Adrenal gland (tissue), 12 donors: ENCODE data around the gene TNRC18. TPM values are rescaled to one million over a fixed set of nuclear protein-coding genes. Genes with fewer than 3 reads are reported as not detected.

Source experiments
- DNase-seq, 7 donors: peaks; one replicate each; pipeline ENCODE4 v3.0.0-alpha.2; 2019 to 2020
- H3K27ac ChIP-seq, 5 donors: fragments of 200-600 bp; sonication (generic) in 4 of 5; 1 replicate in 3 of 5; 2 replicates in 2 of 5; pipeline versions ENCODE4 v1.5.1 to v1.8.0; 2016 to 2020; ENCODE audit warnings: mild to moderate bottlenecking in 1 of 5
- H3K27me3 ChIP-seq: fragments of 200-600 bp; 2 replicates; pipeline ENCODE4 v1.8.0; 2021
- H3K36me3 ChIP-seq, 2 donors: fragments of 200-600 bp; replicated peaks in 1 of 2; 1 replicate in 1 of 2; 2 replicates in 1 of 2; pipeline versions ENCODE4 v1.5.1 to v1.8.0; 2018 to 2022
- H3K4me1 ChIP-seq, 2 donors: fragments of 200-600 bp; replicated peaks in 1 of 2; 1 replicate in 1 of 2; 2 replicates in 1 of 2; pipeline versions ENCODE4 v1.5.1 to v1.8.0; 2018 to 2021
- H3K4me3 ChIP-seq, 4 donors: fragments of 200-600 bp; sonication (generic) in 3 of 4; one replicate each; pipeline ENCODE4 v1.5.1; 2016 to 2018
- H3K9me3 ChIP-seq, 3 donors: fragments of 200-600 bp; sonication (generic) in 1 of 3; replicated peaks in 1 of 3; 1 replicate in 2 of 3; 2 replicates in 1 of 3; pipeline versions ENCODE4 v1.5.1 to v1.8.0; 2016 to 2021
- POLR2A ChIP-seq, 2 donors: fragments of 450-650 bp; IDR thresholded peaks; one replicate each; pipeline ENCODE4 v1.6.1; 2017; ENCODE audit warnings: antibody characterized with exemption in 2 of 2, mild to moderate bottlenecking in 2 of 2, moderate library complexity in 1 of 2
- WGBS, 4 donors: extraction: QIAGEN DNeasy Blood & Tissue Kit in 2 of 4; methylation state at CpG; one replicate each; pipeline versions ENCODE4 v1.1.5 to v1.1.7; 2013 to 2017; 5-methylcytosine and 5-hydroxymethylcytosine counted together
- intact Hi-C, 2 donors: fragments of 100-400 bp; cut with DNase I; formaldehyde crosslinking; loops; one replicate each; pipeline versions ENCODE4 v1.14.1 to v1.15.0; 2022 to 2023
- polyA plus RNA-seq, 3 donors: library from polyadenylated mRNA; stranded (reverse); fragments of 200-250 nt in 2 of 3; fragments of 350-450 nt in 1 of 3; fragmentation: Illumina TruSeq in 1 of 3; extraction: RNeasy Lipid Tissue Mini Kit (QIAGEN cat#74804) in 1 of 3; gene quantifications; one replicate each; pipeline ENCODE4 v1.2.3, GENCODE V29; 2013 to 2014
- total RNA-seq, 9 donors: library from RNA; depleted of rRNA in 4 of 9; stranded (reverse); fragments of >200 nt in 4 of 9; fragments of 120-200 nt in 1 of 9; fragmentation: NEBNext Ultra II Directional in 1 of 9; extraction: Animal tissue kit (Norgen Biotek cat#: 25700) in 1 of 9; gene quantifications; one replicate each; pipeline versions ENCODE4 v1.1.0 to v1.2.4, GENCODE V29; 2013 to 2023
- TF ChIP-seq, protein P1 (sequence below), 6 experiments: fragments of 450-650 bp in 4 of 6; fragments of 200-600 bp in 2 of 6; sonication (generic) in 1 of 6; IDR thresholded peaks; 1 replicate in 5 of 6; 2 replicates in 1 of 6; pipeline versions ENCODE4 v1.5.1 to v1.8.0; 2016 to 2021; ENCODE audit warnings: antibody characterized with exemption in 6 of 6, mild to moderate bottlenecking in 2 of 6, moderate library complexity in 1 of 6
- donor health status: healthy with polysubstance abuse.
- donor health status: Bipolar disorder and iron deficiency.
- donor health status: DM: yes; HTN: yes; CAD: no.
- donor health status: DM: no; HTN: no; CAD: no.
- donor health status: DM: no; HTN: no; CAD: no.
- donor health status: DM: yes; HTN: yes; CAD: no.

The TNRC18 gene
- total and polyA plus RNA-seq, 12 donors: 8.9 to 120 (median 55.4) TPM

DNA sequence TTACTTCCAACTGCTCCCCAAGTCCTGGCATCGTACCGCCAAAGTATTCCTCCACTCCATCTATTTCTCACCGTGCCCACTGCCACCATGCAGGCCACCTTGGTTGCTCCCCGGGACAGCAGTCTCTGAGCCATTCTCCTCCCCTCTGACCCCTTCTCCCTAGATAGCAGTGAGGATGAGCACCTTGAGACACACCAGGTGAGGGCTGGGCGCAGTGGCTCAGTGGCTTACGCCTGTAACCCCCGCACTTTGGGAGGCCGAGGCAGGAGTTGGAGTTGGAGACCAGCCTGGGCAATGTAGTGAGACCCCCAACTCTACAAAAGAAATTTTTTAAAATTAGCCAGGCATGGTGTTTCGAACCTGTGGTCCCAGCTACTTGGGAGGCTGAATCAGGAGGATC is 136.7 kb downstream of the TNRC18 start:
- H3K36me3 ChIP-seq: no peaks in the 10 kb centered on the region
- peaks cover 4 to 8% of the 10 kb centered on the region in 2 donors for H3K4me1 ChIP-seq
- TF ChIP-seq POLR2A (IDR thresholded peaks at IDR 0.05): no peak
- TF ChIP-seq, protein P1, sequence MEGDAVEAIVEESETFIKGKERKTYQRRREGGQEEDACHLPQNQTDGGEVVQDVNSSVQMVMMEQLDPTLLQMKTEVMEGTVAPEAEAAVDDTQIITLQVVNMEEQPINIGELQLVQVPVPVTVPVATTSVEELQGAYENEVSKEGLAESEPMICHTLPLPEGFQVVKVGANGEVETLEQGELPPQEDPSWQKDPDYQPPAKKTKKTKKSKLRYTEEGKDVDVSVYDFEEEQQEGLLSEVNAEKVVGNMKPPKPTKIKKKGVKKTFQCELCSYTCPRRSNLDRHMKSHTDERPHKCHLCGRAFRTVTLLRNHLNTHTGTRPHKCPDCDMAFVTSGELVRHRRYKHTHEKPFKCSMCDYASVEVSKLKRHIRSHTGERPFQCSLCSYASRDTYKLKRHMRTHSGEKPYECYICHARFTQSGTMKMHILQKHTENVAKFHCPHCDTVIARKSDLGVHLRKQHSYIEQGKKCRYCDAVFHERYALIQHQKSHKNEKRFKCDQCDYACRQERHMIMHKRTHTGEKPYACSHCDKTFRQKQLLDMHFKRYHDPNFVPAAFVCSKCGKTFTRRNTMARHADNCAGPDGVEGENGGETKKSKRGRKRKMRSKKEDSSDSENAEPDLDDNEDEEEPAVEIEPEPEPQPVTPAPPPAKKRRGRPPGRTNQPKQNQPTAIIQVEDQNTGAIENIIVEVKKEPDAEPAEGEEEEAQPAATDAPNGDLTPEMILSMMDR (IDR thresholded peaks at IDR 0.05): no peak
- no peaks in the 10 kb centered on the region for H3K27me3 ChIP-seq
- no peaks in the 10 kb centered on the region for H3K9me3 ChIP-seq
- no peak overlapping the region for H3K27ac ChIP-seq
- intact Hi-C loops: no loop called here
- WGBS, 4 donors: 85 to 95% (median 91%) methylated on average over 9 of the region's 9 CpGs
- no peak for DNase-seq
- no peak overlapping the region for H3K4me3 ChIP-seq

DNA sequence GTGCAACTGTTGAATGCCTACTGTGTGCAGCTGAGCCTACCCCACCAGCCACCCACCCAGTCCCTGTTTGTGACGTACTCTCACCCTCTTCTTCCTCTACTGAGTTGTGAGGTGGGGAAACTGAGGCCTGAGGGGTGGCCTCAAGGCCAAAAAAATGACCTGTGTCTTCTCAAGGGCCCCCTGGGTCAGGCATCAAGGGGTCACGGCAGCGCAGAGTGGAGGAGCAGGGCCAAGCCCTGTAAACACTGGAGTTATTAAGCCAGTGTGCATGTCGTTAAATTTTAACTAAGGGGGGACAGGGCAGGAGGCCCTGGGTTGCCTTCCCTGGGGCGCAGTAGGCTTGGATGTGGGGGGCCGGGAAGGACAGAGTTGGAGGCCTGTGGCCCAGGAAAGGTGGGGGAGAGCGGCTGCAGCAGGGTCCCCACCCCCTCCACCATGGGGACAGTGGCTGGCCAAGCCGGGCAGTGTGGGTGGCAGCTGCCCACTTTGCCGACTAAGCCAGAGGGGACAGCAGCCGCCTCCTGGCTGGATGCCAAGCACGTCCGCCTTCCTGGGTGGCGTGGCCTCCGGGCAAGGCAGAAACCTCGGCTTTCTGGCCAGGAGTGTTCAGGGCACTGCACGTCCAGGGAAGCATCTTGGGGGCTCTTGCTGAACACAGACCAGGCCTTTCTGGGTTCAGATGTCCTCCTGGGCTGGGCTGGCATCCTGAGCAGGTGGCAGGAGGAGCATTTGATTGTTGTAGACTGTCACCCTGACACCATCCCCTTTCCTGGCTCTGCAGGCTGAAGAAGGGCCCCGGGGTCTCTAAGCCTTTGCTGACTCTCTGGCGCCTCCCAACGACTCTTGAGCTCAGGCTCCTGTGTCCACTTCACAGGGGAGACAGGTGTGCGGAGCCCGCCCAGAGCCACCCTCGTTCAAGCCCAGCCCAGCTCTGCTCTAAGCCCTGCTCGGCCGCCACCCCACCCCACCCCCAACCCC is 139.0 kb downstream of the TNRC18 start:
- Histone ChIP-seq H3K36me3 (no peaks in the 10 kb centered on the region), H3K4me3 (no peak overlapping the region), H3K27ac (no peak overlapping the region), H3K9me3 (no peaks in the 10 kb centered on the region), H3K4me1 (peaks cover 4 to 8% of the 10 kb centered on the region in 2 donors), H3K27me3 (no peaks in the 10 kb centered on the region)
- DNase-seq: peak in 6 of 7 donors; percentile 26 to 83 (median 44)
- no peak for TF ChIP-seq POLR2A (IDR thresholded peaks at IDR 0.05)
- TF ChIP-seq, protein P1 (IDR thresholded peaks at IDR 0.05): no peak
- 50 to 73% (median 60%) methylated on average over 7 to 24 of the region's 24 CpGs for WGBS, 4 donors
- intact Hi-C loops: no loop called here

DNA sequence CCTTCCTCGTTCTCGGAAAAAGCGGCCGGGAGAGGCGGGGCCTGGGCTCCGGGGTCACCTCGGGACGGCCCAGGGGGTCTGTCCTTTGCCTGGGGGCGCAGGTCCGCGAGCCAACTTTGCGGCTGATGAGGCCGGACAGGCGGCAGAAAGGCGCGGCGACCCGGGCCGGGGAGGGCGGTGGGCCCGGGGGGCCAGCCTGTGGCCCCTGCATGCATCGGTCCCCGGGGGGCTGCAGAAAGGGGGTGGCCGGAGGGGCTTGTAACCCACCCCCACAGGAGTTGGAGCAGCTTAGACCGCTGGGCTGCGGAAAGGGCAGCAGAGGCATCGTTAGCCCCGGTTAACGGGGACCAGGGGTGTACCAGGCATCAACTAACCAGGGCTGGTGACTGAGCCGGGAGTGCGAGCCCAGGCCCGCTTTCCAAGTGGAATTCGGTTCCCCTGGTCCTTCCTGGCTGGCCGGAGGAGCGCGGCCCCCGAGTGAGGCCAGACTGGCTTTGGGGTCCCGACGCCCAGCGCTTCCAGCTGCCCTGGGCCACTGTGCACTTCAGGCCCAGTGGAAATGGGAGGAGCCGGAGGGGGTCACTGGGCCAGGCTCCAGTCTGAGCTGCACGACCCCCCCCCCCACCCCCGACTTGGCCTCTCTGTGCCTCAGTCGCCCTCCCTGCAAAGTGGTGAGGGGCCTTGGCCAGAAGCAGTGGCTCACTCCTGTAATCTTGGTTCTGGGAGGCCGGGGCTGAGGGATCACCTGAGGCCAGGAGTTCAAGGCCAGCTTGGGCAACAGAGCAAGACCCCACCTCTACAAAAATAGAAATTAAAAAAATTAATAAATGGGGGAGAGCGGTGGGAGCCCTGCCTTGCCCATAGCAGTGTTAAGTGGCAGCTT is 140.0 kb downstream of the TNRC18 start:
- peak in 1 of 7 donors; percentile 21 for DNase-seq
- Histone ChIP-seq H3K4me3 (peak overlapping the region in 2 of 4 donors; percentile 28 to 63), H3K4me1 (peaks cover 4 to 8% of the 10 kb centered on the region in 2 donors), H3K27me3 (no peaks in the 10 kb centered on the region), H3K27ac (peak overlapping the region in 1 of 5 donors; percentile 17), H3K9me3 (no peaks in the 10 kb centered on the region), H3K36me3 (no peaks in the 10 kb centered on the region)
- intact Hi-C loops: no loop called here
- WGBS, 4 donors: 23 to 86% (median 36%) methylated on average over 2 to 43 of the region's 46 CpGs
- no peak for TF ChIP-seq POLR2A (IDR thresholded peaks at IDR 0.05)
- TF ChIP-seq, protein P1 (IDR thresholded peaks at IDR 0.05): no peak
